HPDE6-E6E7 (cell line): ENCODE data around the gene SAG.
"Not testable (repeated sequence)": the region's sequence is repeated elsewhere in the genome, so short reads cannot be mapped to it uniquely, and the experiment has no call there.

ENCODE experiments used
- DNase-seq: peaks from one replicate; pipeline ENCODE4 v3.0.0; 2011; ENCODE audit warnings: missing footprints; ENCODE audit errors: extremely low spot score

The SAG gene

DNA sequence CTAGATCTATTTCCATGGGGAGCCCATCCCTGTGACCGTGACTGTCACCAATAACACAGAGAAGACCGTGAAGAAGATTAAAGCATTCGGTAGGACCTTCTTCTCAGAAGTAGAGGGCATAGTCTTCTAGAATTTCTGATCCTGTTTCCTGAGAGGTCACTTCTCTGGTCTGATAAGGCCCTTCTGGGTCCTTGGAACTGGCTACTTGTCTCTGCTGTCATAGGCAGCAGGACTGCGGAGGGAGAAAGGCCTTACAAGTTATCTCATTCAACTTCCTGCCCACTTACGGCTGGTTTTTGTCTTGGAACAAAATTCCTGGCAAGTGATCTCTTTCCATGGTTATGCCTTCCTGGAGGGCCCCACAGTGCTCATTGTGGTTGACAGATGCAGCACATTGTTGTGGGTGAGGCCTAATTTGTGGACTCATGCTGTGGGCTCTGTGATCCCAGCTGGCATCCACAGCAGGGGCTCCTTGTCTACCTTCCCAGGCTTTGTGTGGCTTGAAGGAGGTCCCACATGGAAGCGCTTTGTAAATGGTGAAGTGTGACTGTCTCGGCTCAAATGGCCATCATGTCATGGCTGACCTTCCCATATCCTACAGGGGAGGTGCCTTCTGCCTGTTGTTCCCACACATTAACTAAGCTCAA lies 22.0 kb downstream of the SAG start:
- no peak for DNase-seq

DNA sequence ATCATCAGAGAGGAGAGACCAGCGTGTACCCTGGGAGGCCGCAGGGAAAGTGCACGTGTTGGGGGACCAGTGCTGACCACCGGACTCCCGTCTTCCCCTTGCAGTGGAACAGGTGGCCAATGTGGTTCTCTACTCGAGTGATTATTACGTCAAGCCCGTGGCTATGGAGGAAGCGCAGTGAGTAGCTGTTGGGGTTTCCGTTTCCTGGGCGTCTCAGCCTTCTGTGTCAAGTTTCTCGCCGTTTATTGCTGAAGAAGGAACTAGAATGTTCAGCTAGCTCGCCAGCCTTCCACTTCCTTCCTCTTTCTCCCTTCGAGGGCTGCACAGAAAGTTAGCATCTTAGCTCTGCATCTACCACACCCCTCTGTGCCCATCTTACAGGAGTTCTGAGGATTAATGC lies 23.9 kb downstream of the SAG start:
- no peak for DNase-seq

DNA sequence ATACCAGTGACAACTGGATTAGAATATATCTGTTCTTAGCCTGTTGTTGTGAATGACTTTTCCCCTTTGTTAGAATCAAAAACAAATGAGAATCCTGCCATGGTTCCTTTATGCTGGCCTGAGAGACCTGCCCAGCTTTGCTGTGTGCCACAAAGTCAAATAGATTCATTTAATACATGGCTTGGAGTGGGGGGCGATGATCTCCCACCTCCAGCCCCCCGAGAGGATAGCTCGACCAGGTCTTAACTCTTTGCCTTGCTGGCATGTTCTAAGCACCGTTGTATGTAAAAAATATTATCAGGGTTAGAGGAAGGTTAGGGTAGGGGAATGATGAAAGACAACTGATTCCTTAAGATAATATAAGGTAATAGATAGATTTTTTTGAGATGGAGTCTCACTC lies 24.5 kb downstream of the SAG start:
- DNase-seq: no peak

DNA sequence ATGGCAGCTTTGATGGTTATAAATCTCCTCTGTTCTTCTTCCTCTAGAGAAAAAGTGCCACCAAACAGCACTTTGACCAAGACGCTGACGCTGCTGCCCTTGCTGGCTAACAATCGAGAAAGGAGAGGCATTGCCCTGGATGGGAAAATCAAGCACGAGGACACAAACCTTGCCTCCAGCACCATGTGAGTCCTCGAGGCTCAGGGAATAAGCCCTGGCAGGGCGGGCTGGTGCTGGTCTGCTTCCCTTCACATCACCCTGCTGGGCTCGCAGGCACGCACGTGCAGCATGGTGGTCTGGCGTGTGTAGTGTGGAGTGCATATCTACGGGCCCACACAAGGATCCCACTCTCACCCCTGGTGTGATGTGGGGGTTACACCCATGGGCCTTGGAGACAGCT lies 27.3 kb downstream of the SAG start:
- DNase-seq: no peak

DNA sequence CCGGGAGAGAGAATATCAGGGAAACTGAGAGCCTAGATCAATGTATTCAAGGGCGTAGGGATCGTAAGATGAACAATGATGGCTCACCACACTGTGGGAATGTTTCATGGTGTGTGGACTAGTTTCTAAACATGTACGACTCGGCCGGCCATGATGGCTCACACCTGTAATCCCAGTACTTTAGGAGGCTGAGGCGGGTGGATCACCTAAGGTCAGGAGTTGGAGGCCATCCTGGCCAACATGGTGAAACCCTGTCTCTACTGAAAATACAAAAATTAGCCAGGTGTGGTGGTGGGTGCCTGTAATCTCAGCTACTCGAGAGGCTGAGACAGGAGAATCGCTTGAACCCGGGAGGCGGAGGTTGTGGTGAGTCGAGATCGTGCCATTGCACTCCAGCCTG lies 28.5 kb downstream of the SAG start:
- not testable (repeated sequence) for DNase-seq

DNA sequence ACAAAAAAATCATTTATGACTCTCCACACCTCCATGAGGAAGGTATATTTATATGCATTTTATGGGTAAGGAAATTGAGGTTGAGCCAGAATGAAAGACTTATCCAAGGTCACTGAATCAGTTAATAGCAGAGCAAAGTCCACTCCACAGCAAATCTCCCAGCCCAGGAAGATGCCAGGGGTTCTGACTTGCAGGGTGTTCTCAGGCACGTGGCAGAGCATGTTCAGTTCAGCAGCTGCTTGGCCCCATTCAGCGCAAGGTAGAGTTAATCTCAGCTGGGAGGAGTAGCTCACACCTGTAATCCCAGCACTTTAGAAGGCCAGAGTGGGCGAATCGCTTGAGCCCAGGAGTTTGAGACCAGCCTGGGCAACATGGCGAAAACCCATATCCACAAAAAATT lies 28.9 kb downstream of the SAG start:
- DNase-seq: no peak

DNA sequence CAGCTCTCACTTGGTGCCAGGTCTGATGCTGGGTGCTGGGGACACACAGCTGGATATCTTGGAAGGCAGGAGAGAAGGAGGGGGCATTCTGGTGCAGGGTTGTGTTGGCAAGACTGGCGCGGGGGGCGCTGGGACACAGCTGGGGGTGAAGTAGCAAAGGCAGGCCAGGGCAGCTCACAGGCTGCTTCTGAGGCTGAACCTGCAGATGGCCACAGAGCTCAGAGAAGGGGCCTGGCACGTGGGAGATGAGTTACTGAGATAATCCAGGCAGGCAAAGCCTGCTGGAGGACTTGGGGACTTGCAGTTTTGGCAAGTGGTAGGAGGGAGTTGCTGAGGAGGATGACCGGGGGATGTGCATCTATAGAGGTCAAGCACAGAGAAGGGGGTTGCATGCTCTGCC lies 30.4 kb downstream of the SAG start:
- no peak for DNase-seq

DNA sequence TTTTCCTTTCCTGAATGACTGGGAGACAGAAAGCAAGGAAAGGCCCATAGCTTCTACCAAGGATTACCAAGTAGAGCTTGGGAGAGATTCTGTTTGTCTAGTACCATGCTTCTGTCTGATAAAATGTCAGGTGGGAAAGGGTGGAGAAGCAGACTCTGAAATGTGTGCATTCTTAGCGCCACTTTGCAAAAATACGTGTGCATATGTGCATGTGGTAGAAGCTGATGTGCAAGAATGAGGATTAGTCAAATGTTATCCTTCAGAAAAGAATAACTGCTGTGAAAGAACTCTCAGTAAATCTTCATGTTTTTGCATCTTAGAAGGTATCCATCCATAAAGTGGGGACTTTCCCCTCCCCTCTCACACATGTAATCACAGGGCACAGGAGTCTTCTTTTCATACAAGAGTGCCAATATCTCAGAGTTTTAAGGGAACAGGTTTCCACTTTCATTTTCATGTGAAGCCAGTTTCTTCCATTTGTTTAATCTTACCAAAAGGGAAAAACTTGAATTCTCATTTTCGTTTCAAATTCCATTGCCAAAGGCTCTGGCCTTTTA lies 31.3 kb downstream of the SAG start:
- DNase-seq: no peak

DNA sequence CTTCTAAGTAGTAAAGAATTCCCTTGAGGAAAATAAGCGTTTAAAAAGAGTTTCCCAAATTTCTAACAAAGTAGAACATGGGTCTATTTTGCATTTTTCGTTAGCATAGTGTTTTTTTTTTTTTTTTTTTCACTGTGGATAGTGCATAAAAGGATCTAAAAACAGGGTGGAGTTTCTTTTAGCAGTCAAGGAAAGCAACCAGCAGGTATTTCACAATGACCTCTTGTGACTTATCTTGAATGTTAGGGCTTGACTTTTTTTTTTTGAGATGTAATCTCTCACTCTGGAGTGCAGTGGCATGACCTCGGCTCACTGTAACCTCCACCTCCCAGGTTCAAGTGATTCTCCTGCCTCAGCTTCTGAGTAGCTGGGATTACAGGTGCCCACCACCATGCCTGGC lies 31.8 kb downstream of the SAG start:
- DNase-seq: no peak

DNA sequence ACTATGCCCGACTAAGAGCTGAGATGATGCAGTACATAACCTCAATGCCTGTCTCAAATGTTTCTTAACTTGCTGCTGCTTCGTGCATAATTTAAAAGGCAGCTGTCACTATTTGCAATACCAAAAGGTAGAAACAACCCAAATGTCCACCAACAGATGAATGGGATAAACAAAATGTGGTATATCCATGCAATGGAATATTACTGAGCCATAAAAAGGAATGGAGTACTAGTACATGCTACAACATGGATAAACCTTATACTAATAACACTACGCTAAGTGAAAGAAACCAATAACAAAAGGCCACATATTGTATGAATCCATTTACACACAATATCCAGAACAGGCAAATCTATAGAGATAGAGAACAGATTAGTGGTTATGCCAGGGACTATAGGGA lies 33.7 kb downstream of the SAG start:
- no peak for DNase-seq

DNA sequence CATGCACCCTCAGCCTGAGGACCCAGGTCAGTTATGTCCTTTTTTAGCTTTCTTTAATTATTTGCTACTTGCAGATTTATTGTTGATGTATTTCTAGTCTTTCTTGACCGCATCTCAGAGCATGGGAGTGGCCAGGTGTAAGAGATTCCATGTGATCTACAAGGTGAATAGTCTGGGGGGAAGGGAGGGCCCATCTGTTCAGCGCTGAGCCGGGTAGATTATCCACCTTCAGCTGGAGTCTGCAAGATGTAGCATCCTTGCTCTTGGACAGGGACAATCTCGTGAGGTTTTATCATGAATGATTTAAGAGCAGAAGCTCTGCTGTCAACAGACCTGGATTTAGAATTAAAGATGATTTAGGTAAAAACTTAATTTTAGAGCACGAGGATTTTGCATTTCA lies 34.7 kb downstream of the SAG start:
- no peak for DNase-seq

DNA sequence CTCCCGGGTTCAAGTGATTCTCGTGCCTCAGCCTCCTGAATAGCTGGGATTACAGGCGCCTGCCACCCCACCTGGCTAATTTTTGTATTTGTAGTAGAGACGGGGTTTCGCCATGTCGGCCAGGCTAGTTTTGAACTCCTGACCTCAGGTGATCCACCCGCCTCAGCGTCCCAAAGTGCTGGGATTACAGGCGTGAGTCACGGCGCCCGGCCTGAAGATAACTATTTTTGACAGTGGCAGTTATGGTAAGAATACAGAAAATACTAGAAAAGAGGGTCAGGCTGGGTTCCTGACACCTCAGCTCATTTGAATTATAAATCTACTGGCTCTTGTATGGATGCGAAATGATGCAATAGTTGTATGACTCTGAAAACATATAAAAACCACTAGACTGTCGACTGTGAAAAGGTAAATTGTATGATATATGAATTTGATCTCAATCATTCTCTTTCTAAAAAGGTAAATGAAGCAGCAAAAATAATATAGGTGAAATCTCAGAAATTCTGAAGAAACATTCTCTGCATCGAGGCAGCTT lies 35.6 kb downstream of the SAG start:
- no peak for DNase-seq

DNA sequence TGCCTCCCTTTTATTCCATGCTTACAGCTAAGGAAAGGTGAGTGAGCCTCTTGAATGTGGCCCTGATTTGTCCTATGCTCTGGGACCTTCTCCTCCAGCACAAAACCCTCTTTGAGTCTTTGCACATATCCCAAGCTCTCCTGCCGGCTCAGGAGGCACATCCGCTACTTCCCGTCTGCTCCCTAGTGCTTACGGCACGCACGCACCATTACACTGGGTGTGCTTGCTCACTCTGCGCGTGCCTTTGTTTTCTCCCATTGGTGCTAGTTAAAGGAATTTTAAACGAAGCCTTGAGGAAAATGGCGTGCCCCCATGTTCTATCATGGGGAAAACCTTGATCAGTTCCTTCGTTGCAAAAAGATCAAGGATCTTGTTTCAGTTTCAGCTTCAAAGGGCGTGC lies 38.8 kb downstream of the SAG start:
- DNase-seq: no peak

DNA sequence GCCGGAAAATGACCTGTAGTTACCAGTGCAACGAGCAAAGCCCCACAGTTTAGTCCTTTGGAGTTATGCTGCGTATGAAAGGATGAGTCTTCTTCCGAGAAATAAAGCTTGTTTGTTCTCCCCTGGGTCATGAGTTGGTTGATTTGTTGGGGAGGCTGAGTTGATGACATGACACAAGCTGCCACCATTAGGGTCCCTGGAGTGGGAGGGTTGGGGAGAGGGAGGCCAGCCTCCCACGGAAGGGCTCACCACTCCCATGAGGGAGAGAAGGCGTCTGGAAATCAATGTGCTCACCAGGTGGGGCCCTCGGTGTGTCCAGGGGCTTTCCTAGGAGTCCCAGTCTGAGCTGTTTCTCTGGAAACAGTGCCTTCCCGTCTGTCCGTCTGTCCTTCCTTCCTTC lies 39.3 kb downstream of the SAG start:
- no peak for DNase-seq

DNA sequence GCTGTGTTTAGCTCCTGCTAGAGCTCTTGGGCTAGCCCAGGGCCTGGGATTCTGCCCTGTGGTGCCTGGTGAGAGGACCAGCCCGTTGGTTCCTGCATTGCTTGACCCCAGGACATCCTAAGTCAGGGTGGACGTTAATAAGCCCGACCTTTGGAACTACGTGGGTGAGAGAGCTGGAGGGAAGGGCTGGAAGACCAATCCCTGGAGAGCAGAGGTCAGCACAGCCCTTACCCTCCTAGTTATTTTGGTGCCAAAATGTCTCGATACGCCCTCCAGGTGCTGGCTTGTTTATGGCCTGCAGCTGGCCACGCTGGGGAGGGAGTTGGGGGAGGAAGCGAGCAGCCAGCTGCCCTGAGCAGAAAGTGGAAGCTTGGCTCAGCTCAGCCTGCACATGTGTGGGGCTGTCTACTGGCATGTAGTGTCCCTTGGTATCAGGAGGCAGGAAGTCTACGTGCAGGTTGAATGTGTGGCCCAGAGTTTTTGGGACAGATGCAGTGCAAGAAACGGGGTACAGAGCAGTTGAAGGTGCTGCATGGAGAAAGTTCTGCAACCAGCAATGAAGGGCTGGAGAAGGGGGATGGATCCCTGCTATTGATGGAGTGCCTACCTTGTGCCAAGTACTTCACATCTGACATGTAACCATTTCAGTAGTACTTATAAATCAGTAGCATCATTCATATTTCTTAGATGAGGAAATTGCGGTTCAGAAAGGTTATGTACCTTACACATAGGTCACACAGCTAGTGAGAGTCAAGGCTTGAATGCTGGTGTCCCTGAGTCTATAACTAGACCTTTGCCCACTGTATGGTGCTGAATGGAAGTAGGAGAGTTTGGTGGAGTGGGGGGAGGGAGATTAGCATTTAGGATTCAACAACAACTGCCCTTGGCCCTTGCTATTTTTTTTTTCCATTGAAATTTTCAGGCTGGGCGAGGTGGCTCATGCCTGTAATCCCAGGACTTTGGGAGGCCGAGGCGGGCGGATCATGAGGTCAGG lies 41.7 kb downstream of the SAG start:
- no peak for DNase-seq

DNA sequence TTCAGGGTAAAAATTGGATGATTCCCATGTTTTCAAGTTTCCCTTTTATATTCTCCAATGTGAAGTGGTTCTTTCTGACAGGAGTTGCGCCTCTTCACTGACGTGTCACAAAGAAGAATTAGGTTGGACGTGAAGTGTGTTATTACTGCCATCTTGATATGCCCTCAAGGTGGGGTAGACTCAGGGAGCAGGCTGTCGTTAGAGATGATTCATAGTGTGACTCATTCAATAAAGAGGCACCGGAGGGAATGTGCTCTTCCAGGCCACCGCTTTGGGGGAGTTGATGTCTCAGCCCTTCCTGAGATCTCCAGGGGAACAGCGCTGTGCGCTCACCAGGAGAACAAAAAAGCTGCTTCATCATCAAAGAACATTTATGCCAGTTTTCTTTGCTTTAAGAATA lies 43.1 kb downstream of the SAG start:
- peak; percentile 98 for DNase-seq

DNA sequence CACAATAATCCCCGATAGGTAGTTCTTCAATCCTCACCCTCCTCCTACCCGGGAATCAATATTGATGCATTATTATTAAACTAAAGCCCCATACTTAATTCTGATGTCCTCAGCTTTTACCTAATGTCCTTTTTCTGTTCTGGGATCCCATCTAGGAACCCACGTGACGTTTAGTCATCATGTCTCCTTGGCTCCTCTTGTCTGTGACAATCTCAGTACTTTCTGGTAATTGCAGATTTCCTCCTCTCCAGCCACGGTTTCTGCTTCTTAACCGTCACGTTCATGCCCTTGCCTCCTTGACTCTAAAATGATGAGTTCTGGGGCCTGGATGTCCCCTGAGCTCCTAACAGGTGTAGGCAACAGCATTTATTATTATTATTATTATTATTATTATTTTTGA lies 43.8 kb downstream of the SAG start:
- DNase-seq: no peak

DNA sequence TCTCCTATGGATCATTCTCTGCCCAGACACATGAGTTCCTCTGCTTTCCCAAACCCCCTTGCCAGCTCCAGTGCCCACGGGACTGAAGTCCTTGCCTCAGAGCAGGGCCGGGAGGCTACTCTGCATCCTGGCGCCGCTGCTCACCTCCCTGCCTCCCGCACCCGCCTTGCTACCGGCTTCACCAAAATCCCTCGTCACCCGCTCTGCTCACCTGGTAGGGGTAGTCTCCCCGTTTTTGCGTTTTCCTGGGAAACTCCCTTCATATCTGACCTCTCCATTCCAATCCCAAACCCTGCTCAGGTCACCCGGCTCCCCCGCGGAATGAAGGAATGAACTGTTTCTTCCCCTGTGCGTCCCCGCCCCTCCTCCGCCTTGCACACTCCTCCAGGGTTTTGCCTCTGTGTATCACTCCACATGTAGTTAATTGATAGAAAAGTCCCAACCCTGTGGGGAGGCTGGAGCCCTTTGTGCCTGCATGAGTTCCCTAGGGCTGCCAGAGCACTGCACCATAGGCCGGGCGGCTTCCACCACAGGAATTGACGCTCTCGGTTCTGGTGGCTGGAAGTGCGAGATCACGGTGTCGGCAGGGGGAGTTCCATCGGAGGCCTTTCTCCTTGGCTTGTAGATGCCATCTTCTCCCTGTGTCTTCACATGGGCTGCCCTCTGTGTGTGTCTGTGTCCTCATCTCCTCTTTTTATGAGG lies 44.7 kb downstream of the SAG start:
- no peak for DNase-seq

DNA sequence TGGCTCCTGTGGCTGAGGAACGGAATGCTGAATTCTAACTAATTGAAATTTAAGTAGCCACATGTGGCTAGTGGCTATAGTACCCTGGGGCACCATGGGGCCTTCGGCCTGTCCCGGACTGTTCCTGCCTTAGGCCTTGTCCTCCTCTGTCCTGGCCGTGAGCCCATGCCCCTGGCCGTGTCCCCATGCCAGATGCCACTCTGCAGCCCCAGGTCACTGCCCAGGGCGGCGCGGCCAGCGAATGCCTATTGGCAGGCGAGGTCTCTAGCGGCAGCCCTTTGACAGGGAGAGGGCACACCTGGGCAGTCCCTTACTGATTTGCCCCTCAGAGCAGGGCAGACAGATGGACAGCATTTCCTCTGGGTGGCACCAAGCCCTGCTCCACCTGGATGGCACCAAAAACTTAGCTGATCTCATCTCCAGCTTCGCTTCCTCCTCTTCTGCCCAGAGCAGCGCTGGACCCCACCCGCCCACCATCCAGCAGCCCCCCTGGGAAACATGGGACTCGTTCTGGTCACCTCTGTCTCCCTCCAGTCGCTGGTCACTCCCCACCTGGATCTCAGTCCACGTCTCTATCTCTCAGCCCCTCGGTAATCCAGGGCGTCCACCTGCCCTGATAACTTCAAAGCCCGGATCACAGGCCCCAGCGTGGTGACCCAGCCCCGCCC lies 45.6 kb downstream of the SAG start:
- no peak for DNase-seq

DNA sequence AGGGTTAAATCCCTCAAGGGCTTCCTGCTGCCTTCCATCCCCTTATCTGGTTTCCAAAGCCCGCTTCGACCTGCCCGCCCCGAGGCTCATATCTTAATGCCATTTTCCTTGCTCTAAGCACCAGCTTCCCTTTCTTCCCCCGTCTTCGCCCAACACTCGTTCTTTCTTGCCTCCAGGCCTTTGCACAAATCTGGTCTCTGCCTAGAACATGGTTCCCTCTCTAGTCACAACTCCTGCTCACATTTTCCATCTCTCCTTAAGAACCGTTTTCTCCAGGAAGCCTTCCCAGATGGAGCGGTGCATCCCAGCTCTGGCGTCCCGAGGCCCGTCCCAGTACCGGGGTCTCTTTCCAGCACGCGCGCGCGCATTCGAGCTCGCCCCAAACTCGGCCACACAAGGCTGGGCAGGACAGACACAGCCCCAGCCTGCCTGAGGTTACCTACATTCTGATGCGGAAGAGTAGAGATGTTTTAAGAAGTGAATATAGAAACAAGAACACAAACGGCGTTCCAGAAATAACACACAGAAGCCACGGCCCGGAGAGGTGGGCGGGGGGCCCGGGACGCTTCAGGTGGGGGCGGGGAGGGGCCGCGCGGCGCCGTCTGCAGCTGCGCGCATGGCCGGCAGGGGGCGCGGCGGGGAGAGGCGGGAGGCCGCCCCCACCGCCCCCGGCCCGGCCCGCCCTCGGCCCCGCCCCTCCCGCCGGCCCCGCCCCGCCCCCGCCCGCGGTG lies 46.3 kb downstream of the SAG start, which contains the start of gene DGKD:
TSS of gene DGKD (plus strand) at position 726 of the 731 bp plus-strand sequence. CDS start 25 bp downstream, outside the sequence.
- DNase-seq: peak; percentile 21

DNA sequence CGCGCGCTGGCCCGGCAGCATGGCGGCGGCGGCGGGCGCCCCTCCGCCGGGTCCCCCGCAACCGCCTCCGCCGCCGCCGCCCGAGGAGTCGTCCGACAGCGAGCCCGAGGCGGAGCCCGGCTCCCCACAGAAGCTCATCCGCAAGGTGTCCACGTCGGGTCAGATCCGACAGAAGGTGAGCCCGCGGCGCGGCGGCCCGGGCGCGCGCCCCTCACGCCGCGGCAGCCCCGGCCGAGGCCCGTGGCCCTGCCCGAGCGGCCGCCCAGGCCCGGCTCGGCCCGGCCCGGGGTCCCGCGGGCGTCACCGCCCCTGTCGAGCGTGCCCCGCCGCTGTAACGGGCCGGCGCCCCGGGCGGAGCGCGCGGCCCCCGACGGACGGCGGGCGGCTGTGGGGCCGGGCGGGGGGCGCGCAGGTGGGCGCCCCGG lies 46.9 kb downstream of the SAG start:
- no peak for DNase-seq
